GM11168 (cell line): ENCODE measurements around the gene ELL.

Experiments used
- in situ Hi-C: fragments of 300-500 bp; cut with MboI; formaldehyde crosslinking; loops from one replicate; pipeline ENCODE4 v1.12.0; 2022; ENCODE audit warnings: low sequenced_read_pairs; ENCODE audit not compliant: unreplicated experiment

Gene ELL

GRCh38 chr19:18450931-18451836 lies 70.7 kb downstream of the ELL start:
- in situ Hi-C loops: no loop called here

GRCh38 chr19:18450021-18450930 lies 71.6 kb downstream of the ELL start:
- in situ Hi-C loops: no loop called here

GRCh38 chr19:18449552-18449951 lies 72.3 kb downstream of the ELL start:
- in situ Hi-C loops: no loop called here

- in situ Hi-C loops: no loop called here
These were observed 75.0 kb downstream of the ELL start for GRCh38 chr19:18446811-18447359.

GRCh38 chr19:18446145-18446810 lies 75.6 kb downstream of the ELL start:
- in situ Hi-C loops: no loop called here

GRCh38 chr19:18445262-18445948 lies 76.5 kb downstream of the ELL start:
- in situ Hi-C loops: no loop called here

- in situ Hi-C loops: no loop called here
These were observed 77.4 kb downstream of the ELL start for GRCh38 chr19:18444513-18444912.

GRCh38 chr19:18443831-18444230 lies 78.0 kb downstream of the ELL start:
- in situ Hi-C loops: no loop called here

- in situ Hi-C loops: no loop called here
These were observed 78.5 kb downstream of the ELL start for GRCh38 chr19:18443406-18443805.

- in situ Hi-C loops: no loop called here
These were observed 78.9 kb downstream of the ELL start for GRCh38 chr19:18442941-18443340.

- in situ Hi-C loops: no loop called here
These were observed 79.8 kb downstream of the ELL start for GRCh38 chr19:18441804-18442788.

GRCh38 chr19:18440936-18441803 lies 80.7 kb downstream of the ELL start:
- in situ Hi-C loops: no loop called here

GRCh38 chr19:18440415-18440877 lies 81.4 kb downstream of the ELL start:
- in situ Hi-C loops: no loop called here

- in situ Hi-C loops: no loop called here
These were observed 82.0 kb downstream of the ELL start for GRCh38 chr19:18439910-18440237.

GRCh38 chr19:18439025-18439909 lies 82.6 kb downstream of the ELL start:
- in situ Hi-C loops: no loop called here

GRCh38 chr19:18438331-18439024 lies 83.4 kb downstream of the ELL start:
- in situ Hi-C loops: no loop called here
